NCI-H1105 (cell line): ENCODE data around the gene FBRSL1.

ENCODE experiments used
- DNase-seq: peaks from one replicate; lab custom pipeline; 2025; lab: John Stamatoyannopoulos, UW

Gene FBRSL1

DNA sequence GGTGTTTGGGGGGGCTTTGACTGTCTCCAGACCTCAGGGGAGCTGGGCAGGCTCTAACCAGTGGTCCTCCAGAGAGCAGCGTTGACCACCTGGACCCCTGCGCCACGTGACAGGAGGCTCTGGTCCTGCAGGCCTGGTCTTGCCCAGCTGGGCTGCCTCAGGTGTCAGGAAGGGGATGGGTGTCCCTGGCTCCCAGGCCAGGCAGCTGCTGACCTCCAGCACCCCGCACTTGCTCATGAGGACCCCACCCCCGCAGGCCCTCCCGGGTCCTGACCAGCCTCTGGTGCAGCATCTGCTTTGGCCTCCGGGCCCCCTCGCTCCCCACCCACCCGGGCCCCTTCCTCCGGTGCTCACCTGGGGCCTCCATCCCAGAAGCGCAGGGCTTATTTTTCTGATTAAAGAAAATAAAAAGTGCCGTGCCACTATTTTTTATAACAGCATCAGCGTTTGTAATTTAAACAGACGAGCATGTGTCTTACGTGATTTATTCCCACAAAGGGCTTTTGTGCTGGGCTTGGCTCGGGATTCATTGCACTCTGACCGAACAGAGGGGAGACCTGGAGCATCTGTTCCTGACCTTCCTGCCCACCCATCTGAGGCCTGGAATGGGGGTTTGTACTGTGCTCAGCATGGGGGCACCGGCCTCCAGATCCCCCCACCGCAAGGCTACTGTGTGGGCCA lies 21.7 kb downstream of the FBRSL1 start:
- DNase-seq: no peak

DNA sequence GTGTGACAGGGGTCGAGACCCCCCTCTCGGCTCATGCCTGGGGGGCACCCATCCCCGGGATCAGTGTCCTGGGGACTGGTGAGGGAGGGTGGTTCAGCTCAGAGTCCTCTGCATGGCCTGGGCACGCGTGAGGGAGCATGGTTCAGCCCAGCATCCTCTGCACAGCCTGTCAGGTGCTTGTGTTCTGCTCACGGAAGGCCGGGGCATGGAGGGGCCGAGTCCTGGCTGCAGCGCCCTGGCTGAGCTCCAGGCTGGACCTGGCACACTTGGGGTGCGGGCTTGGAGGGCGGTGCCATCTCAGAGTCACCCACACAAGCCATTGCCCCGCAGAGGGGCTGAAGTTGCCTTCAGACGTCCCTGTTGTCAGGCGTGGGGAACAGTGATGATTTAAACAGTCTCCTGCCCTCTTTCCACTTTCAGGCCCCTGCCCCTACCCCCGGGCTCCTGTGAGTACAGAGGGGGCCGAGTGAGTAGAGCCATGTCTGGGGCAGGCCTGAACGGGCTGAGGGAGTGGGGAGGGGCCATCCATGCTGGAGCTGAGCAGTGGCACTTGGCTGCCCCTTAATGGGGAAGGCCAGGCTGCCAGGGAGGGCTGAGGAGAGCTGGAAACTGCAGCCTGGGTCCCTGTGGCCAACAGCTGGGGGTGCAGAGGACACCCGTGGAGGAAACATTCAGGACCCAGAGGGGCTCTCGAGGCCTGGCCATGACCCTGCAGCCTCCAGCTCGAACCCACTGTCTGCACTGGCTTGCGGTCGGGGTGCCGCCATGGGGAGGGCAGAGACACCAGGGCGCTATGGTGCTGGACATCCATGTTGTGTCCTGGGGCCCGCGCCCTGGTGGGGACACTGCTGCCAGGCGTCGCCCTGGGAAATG lies 22.5 kb downstream of the FBRSL1 start:
- DNase-seq: no peak

DNA sequence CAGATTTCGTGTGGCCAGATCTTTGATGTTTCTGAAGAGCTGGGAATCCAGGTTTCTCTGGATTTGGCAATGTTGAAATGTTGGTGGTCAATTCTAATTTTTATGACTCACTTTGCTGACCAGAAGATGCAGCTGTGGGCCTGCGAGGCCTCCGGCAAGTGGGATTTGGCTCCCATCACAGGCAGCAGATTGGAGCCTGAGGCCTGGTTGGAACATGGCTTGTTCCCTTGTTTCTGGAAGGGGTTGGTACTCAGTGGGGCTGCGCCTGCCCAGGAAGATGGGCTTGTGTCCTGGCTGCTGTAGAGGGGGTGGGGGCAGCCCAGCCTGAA lies 23.1 kb downstream of the FBRSL1 start:
- no peak for DNase-seq

DNA sequence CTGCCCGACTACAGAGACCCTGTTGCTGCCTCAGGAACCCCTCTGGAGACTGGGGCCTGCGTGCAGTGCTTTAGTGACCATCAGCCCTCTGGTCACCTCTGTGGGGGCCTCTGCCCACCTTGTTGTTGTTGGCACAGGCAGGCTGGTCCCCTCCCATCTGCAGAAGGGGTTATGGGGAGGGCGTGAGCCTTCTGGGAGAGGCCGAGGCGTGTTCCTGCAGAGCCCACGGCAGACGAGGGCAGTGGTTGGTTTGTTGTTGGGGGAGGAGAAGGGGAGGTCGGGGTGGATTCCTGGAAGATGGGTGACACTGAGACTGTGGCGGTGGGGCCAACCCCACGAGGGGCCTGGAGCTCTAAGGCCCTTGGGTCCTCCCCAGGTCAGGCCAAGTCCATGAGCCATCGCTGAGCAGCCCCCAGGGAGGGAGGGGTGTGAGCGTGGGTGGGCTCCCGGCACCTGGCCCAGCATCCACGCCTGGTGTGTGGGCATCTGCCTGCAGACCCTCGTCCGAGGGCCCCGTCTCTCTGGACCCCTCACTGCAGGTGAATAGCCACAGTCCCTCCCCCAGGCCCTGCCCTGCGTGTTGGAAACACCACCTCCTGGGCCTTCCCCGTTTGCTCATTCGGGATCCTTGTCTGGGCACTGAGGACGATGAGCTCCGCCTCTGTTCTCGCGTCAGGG lies 23.6 kb downstream of the FBRSL1 start:
- no peak for DNase-seq

DNA sequence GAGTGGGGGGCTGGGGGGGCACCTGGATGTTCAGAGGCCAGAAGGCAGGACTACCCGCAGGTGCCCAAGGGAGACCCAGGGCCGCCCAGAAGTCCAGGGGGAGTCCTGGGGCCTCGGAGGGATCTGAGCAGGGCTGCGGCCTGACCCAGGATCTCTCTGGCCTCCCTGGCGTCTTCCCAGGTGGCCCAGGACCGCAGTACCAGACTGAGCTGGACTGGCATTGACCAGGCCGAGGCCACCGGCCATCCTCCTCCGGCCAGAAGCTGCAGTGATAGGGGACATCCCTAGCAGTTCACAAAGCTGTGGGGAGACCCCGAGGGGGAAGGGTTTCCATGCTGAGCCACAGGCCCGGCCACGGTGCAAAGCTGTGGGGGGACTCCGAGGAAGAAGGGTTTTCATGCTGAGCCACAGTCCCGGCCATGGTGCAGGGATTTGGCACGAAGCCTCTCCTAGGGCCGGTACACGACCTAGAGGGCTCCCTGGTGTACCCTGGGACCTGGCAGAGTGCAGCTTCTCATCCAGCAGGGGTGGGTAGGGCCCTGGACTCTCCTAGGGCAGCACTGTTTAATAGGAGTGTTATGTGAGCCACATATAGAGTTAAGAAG lies 24.4 kb downstream of the FBRSL1 start:
- no peak for DNase-seq

DNA sequence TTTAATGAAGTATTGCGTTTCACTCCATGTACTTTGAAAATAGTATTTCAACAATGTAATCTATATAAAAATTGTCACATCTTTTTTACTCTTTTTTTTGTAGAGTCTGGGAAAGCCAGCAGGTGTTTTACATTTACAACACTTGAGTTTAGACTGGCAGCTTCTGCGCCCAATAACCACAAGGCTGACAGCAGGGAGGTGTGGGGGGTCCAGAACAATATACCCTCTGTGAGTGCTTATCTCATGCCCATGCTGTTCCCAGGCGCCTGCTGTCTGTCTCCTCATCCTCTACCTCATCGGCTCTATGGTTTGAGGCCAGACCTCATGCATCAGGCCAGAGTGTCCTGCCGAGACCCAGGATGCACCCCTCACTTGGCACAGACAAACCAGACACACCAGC lies 24.9 kb downstream of the FBRSL1 start:
- DNase-seq: no peak

DNA sequence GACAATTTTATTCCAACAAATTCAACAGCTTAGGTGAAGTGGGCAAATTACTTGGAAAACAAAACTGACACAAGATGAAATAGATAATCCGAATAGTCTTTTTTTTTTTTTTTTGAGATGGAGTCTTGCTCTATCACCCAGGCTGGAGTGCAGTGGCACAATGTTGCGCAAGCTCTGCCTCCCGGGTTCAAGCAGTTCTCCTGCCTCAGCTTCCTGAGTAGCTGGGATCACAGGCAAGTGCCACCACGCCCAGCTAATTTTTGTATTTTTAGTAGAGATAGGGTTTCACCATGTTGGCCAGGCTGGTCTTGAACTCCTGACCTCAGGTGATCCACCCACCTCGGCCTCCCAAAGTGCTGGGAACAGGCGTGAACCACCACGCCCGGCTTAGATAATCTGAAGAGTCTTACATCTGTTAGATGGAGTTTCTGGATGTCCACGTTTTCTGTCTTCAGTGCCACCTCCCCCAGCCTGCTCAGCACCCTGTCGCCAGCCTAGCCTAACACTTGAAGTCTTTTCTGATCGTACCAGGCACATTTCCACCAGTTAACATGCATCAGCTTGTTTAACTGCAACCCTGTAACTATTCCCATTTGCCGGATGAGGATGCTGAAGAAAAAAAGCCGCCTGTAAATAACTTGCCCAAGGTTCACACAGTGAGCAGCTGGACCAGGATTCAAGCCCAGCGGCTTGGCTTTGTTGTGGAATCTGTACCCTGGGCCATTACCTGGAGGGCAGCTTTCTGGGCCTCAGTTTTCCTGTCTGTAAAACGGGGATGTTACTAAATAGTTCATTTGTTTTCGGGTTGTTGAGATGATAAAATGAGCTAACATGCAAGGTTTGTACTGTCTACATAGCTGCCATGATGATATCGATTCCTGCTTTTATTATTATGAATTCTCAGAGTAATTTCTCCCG lies 26.4 kb downstream of the FBRSL1 start:
- no peak for DNase-seq

DNA sequence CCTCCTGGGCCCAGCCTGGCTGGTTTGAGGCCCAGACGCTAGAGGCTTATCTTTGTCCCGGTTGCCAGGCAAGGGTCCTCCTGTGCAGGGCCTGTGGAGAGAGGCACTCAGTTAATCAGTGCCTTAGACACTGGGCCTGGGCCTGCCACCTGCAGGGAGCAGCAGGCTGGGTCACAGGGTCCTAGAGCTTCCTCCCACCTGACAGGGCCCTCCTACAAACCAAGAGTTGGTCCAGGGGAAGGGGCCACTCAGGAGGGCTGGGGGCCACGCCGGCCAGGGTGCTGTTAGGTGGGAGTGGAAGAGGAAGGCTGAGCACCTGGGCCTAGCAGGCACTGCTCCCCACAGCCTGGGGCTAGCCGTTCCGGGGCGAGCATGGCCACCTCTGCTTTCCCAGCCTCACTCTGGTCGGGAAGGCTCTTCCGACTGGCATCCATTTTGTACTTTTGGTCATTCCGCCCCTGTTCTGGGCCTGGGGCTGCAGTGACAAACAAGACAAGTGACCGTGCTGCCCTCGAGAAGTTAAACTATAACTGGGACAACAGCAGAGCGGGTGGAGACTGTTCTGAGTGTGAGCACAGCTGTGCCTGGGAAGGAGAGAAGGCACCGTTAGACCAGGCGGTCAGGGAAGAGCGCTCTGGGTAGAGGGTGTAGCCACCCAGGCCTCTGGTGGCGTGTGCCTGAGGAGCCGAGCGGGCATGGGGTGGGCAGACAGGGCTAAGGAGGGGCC lies 27.2 kb downstream of the FBRSL1 start:
- no peak for DNase-seq

DNA sequence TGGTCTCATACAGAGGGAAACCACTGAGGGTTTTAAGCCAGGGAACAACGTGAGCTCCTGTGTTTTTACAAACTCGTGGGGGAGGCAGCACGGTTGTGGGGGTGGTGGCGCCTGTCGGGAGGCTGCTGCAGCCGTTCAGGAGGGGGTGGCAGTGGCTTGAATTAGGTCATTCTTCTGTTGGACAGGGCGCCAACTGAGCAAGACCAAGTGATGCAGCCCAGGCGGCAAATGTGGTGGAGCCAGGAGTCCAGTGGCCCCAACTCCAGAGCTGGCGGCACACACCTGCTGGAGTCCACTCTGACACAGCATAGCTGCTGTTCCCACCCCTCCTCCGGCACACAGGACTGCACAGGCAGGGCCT lies 27.8 kb downstream of the FBRSL1 start:
- DNase-seq: no peak

DNA sequence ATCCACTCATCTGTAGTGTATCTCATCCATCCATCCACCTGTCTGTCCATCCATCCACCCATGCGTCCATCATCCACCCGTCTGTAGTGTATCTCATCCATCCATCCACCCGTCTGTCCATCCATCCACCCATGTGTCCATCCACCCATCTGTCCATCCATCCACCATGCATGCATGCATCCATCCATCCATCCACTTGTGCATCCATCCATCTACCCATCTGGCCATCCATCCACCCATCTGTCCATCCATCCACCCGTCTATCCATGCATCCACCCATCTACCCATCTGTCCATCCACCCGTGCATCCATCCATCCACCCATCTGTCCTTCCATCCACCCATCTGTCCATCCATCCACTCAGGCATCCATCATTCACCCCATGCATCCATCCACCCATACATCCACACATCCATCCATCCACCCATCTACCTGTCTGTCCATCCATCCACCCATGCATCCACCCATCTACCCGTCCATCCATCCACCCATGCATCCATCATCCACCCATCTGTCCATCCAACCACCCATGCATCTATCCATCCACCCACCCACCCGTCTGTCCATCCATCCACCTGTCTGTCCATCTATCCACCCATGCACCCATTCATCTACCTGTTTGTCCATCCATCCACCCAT lies 28.5 kb downstream of the FBRSL1 start:
- no peak for DNase-seq

DNA sequence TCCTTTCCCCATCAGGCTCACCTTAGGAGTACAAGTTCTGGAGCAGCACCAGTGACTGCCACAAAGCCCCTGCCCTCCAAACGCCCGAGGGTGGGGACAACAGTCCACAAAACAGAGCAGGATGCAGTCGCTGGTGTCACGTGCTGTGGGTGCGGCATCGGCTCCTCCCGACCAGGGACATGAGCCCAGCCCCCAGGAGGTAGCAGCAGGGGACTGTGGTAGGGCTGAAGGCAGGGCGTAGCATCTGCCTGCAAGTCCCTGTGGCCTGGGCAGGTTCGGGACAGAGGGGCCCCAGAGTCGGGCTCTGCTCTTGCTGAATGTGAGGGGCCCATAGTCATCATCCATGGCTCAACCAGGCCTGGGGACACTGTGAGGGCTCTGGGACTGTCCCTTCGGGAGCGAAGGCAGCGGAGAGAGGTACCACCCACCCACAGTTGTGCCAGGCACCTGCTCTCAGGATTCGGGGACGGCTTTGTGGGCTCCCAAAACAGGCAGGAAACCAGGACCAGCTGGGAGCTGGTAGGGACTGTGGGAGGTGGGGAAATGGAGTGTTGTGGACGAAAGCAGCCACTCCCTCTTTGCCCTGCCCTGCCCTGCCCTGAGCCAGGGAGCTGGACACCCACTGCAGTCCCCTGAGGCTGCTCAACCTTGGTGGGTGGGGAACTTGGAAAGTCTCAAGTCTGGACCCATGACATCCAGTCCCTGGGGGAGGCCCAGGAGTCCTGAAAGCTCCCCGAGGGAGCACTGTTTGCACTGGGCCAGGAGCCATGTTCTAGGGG lies 30.7 kb downstream of the FBRSL1 start:
- DNase-seq: no peak

DNA sequence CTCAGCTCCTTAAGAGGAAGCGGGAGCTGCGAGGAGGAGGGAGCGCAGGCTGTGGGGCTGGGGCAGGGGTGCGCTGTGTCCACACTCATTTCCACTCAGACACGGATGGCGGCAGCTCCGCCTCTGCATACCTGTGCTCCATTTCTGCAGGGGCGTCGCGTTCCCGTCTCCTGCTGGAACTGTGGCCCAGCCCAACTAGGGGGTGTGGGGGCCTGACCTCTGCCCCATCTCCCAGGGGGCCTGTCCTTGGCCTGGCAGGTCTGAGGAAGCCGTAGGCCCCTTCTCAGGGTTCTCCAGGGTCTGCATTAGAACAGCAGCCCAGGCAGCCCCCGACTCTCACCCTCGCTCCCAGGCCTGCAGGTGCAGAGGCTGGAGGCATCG lies 31.2 kb downstream of the FBRSL1 start:
- DNase-seq: no peak

DNA sequence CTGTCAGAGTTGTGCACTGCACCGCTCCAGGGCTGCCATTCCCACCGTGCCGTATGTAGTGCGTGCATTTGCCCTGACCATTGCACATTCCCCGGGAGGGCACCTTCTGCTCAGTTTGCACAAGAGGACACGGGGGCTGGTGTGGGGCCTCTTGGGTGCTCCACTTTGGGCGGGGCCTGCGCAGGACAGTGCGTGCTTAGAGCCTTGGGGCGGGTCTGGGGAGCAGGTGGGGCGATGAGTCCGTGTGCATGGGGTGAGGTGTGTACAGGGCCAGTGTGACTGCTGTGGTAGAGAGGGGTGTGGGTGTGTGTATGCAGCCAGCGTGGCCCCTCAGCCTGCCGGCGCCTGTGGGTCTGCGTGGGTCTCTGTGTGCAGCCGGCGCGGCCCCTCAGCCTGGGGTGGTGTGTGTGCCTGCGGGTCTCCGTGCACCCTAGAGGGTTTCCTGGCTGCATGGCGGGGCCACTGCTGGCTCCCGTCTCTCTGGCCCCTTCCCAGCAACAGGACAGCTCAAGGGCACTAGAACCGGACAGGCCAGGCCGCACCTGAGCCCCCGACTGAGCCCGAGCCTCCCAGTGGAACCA lies 31.9 kb downstream of the FBRSL1 start:
- no peak for DNase-seq

DNA sequence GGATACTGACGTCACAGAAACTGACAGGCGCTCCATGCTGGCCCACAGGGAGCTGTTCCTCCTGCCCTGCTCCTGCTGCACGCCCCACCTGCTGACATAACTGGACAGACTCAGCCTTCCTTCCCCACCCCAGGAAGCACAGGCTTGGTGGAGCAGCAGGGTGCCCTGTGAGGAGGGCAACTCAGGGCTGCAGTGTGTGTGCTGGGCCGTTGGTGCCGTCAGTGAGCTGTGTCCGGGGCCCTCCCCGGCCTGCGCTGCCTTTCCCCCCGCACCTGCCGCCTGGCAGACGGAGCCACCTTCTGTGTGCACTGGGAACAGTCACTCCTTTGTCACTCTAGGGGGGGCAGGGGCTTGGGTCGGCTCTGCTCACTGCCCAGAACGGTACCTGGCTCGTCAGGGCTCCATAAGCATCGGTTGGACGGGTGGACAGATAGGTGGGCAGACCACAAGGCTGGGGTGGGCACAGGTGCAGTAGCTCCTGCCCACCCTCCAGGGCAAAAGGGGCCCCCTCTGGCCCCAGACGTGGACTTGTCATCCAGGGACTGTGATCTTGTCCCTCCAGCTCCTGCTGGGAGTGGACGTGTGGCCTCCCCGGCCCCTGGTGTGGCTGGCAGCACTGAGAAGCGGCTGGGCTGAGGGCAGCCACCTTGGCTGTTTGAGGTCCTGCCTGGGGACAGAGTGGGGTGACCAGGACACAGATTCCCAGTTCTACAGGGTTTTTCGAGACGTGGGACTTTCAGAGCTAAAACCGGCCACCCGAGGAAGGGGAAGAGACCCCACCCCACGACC lies 32.8 kb downstream of the FBRSL1 start:
- DNase-seq: no peak

DNA sequence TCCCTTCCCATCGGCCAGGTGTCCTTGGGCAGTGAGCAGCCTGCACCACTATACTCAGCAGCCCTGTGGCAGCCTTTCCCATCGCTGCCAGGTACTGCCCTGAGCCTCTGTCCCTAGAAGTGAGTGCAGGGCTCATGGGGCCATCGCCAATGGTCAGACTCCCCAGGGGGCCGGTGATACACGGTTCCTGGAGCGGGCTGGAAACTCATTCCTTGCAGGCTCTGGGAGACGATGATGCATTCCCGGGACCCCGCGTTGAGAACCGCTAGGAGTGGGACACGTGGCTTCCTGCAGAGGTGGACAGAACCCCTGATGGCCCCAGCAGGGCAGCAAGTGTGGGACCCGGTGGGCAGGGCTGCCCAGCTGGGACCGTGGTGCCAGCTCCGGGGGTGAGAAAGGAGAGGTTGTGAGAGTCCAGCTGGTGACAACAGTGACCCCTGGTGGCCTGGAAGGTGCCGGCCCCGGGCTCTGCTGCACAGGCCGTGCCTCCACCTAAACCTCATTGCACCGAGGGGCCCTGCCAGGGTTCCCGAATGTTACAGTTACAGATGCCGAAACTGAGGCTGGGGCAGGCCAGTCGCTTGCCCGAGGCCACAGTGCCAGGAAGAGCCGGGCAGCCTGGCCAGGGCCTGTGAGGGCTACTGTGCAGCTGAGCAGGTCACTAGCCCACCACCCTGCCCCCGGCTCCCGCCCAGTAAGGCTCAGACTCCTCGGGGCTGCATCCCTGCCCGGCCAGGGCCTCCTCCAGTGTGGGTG lies 33.8 kb downstream of the FBRSL1 start:
- peak; percentile 5 for DNase-seq

DNA sequence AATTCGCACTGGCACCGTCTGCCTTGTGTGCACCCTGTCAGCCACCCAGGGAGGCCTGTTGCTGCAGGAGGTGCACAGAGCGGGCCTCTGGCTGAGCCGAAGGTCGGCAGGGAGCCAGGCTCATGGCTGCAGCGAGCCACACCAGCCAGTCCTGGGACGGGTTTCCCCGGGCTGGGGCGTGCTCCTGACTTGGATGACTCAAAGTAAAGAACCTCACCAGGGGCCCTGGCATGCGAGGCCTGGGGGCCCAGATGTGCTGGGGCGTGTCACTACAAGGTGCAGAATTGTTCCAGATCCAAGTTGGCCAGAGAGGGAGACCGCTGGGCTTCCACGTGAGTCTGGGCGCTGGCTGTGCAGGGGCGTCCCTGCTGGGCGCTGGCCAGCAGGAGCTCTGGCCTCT lies 34.5 kb downstream of the FBRSL1 start:
- no peak for DNase-seq

DNA sequence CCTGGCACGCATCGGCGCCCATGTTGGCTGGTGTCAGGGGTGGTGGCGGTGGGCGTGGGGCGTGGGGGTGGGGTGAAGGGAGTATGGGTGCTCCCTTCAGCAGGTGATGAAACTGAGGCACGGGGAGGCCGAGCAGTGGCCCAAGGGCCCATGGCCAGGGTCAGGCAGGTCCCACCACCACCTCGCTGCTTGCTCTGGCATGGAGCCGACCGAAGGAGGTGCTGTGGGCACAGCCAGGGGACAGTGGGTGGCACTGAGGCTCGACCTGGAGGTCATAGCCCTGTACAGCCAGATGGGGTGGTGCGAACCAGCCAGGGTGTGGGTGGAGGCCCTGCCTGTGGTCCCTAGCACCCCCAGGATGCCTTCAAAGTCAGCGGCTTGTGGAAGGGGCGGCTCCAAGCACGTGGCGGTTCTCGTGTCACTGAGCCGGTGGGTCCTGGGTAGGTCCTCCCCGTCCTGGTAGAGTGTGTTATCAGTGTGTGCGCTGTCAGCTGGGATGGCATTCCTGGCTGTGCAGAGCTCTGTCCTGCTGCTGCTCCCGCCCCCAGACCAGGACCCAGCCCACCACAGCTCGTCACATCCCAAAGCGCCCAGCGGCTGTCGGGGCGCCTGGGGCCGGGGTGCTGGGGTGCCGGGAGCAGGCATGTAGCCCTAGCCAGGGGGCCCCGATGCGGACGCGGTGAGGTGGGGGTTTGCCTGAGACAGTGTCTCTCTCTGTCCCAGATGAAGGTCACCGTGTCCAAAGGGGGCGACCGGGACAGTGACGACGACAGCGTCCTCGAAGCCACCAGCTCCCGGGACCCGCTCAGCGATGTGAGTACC lies 35.3 kb downstream of the FBRSL1 start:
- no peak for DNase-seq
